Hepatocyte (in vitro differentiated cells): ENCODE measurements around the gene MYRIP.

Experiments used
- CTCF ChIP-seq: fragments of 200-600 bp; sonication (generic); IDR thresholded peaks from 2 replicates; pipeline ENCODE4 v1.5.1; 2016; ENCODE audit warnings: antibody characterized with exemption, mild to moderate bottlenecking; ENCODE audit not compliant: poor library complexity
- EZH2 ChIP-seq: fragments of 200-600 bp; sonication (generic); IDR thresholded peaks from 2 replicates; pipeline ENCODE4 v1.6.1; 2016; ENCODE audit warnings: antibody characterized with exemption, mild to moderate bottlenecking, borderline replicate concordance
- EZH2phosphoT487 ChIP-seq: fragments of 200-600 bp; sonication (generic); IDR thresholded peaks from one replicate; pipeline ENCODE4 v1.6.1; 2018; ENCODE audit warnings: antibody characterized with exemption, mild to moderate bottlenecking, low read depth, moderate library complexity; ENCODE audit not compliant: unreplicated experiment, severe bottlenecking

GRCh38 chr3:39962581-39962980, 153.2 kb downstream of the MYRIP start:
- TF ChIP-seq CTCF = no peak
- no peak for TF ChIP-seq EZH2phosphoT487
- TF ChIP-seq EZH2 = no peak
